PC-9 (cell line): ENCODE results near the gene NPY. TPM values are rescaled to one million over a fixed set of nuclear protein-coding genes. Genes with fewer than 3 reads are reported as not detected.

Experiments
- BruUV-seq: library from RNA; stranded (reverse); fragments of 400-500 nt; replicated peaks from 2 replicates; lab custom pipeline; 2021; lab: Mats Ljungman, UMichigan
- CTCF ChIA-PET: fragments of 300-600 bp; sonication (Branson Sonifier 250); formaldehyde crosslinking; loops from one replicate; lab custom pipeline; 2022; ENCODE audit warnings: antibody characterized with exemption; lab: Charles Lee
- POLR2A ChIA-PET: fragments of 300-600 bp; sonication (Branson Sonifier 250); formaldehyde crosslinking; loops from one replicate; lab custom pipeline; 2022; ENCODE audit warnings: antibody characterized with exemption; ENCODE audit not compliant: unreplicated experiment; lab: Charles Lee
- DNase-seq, 2 experiments: peaks; one replicate each; pipeline versions ENCODE4 v3.0.0 to v3.0.0-alpha.2; 2015 to 2022; ENCODE audit warnings: mixed read lengths in 1 of 2
- H2AFZ ChIP-seq: fragments of 200-600 bp; sonication (generic); 2 replicates; pipeline ENCODE4 v1.8.1; 2017; ENCODE audit warnings: antibody characterized with exemption
- H3F3A ChIP-seq: fragments of 200-600 bp; sonication (generic); 2 replicates; pipeline ENCODE4 v1.8.1; 2017; ENCODE audit warnings: antibody characterized with exemption, mild to moderate bottlenecking, low read depth; ENCODE audit not compliant: insufficient read depth
- H3K27ac ChIP-seq: fragments of 200-600 bp; sonication (generic); 2 replicates; pipeline ENCODE4 v1.6.1; 2016; ENCODE audit warnings: mixed run types
- H3K27me3 ChIP-seq: fragments of 200-600 bp; sonication (generic); 2 replicates; pipeline ENCODE4 v1.6.1; 2016; ENCODE audit warnings: low read depth, mixed run types; ENCODE audit not compliant: insufficient read depth
- H3K36me3 ChIP-seq: fragments of 200-600 bp; sonication (generic); 2 replicates; pipeline ENCODE4 v1.6.1; 2016; ENCODE audit warnings: low read depth, mixed run types
- H3K4me1 ChIP-seq: fragments of 200-600 bp; sonication (generic); replicated peaks from 2 replicates; pipeline ENCODE4 v1.6.1; 2016; ENCODE audit warnings: mixed run types; ENCODE audit not compliant: insufficient read depth
- H3K4me2 ChIP-seq: fragments of 200-600 bp; sonication (generic); 2 replicates; pipeline ENCODE4 v1.6.1; 2017; ENCODE audit warnings: mixed run types
- H3K4me3 ChIP-seq: fragments of 200-600 bp; sonication (generic); 2 replicates; pipeline ENCODE4 v1.6.1; 2016; ENCODE audit warnings: mixed run types
- H3K79me2 ChIP-seq: fragments of 200-600 bp; sonication (generic); 2 replicates; pipeline ENCODE4 v1.6.1; 2017; ENCODE audit warnings: low read depth, mixed run types
- H3K9me2 ChIP-seq: fragments of 200-600 bp; sonication (generic); 2 replicates; pipeline ENCODE4 v1.8.1; 2017; ENCODE audit warnings: mild to moderate bottlenecking; ENCODE audit not compliant: insufficient read depth
- H3K9me3 ChIP-seq: fragments of 200-600 bp; sonication (generic); 2 replicates; pipeline ENCODE4 v1.8.1; 2016; ENCODE audit warnings: low read depth; ENCODE audit not compliant: insufficient read depth
- H4K20me1 ChIP-seq: fragments of 200-600 bp; sonication (generic); 2 replicates; pipeline ENCODE4 v1.8.1; 2017; ENCODE audit not compliant: insufficient read depth
- CTCF ChIP-seq: fragments of 200-600 bp; sonication (generic); conservative IDR thresholded peaks from 2 replicates; pipeline ENCODE4 v1.6.1; 2017; ENCODE audit warnings: mixed run types, antibody characterized with exemption, mild to moderate bottlenecking, moderate library complexity
- EZH2 ChIP-seq: fragments of 200-600 bp; sonication (generic); IDR thresholded peaks from 2 replicates; pipeline ENCODE4 v1.8.0; 2017; ENCODE audit warnings: antibody characterized with exemption, low read depth
- intact Hi-C: fragments of 100-400 bp; cut with micrococcal nuclease; formaldehyde crosslinking; loops from one replicate; pipeline ENCODE4 v1.10.0; 2022; ENCODE audit not compliant: unreplicated experiment
- total RNA-seq: library from RNA; stranded (reverse); gene quantifications from 2 replicates; pipeline ENCODE4 v1.2.3, GENCODE V29; 2021

The NPY gene
- total RNA-seq, 1 experiment from 2014 or later, result not detected

GRCh38 chr7:24244554-24244953 is 39.4 kb upstream of the NPY start:
- Histone ChIP-seq H4K20me1 (no peaks in the 10 kb centered on the region), H3K9me3 (no peaks in the 10 kb centered on the region), H3K27ac (no peak overlapping the region), H3K4me3 (no peak overlapping the region), H3K4me1 (no peaks in the 10 kb centered on the region), H3K4me2 (no peak overlapping the region), H3F3A (no peaks in the 10 kb centered on the region), H3K79me2 (no peaks in the 10 kb centered on the region), H3K9me2 (no peaks in the 10 kb centered on the region), H3K36me3 (no peaks in the 10 kb centered on the region), H2AFZ (no peak overlapping the region), H3K27me3 (no peaks in the 10 kb centered on the region)
- TF ChIP-seq CTCF, result no peak
- no peak for TF ChIP-seq EZH2
- no TSS peak for BruUV-seq
- no peak for DNase-seq
- CTCF ChIA-PET, result no interaction called here
- POLR2A ChIA-PET, result no interaction called here
- intact Hi-C loops, result no loop called here

- POLR2A ChIA-PET, result no interaction called here
- Histone ChIP-seq H3K27me3 (no peaks in the 10 kb centered on the region), H3K4me1 (no peaks in the 10 kb centered on the region), H3K9me3 (0 out of 2 replicates have a peak, but pooled peaks cover 4% of the 10 kb centered on the region), H3K4me3 (no peak overlapping the region), H3K79me2 (no peaks in the 10 kb centered on the region), H4K20me1 (no peaks in the 10 kb centered on the region), H3K27ac (no peak overlapping the region), H3F3A (no peaks in the 10 kb centered on the region), H2AFZ (no peak overlapping the region), H3K4me2 (no peak overlapping the region), H3K36me3 (no peaks in the 10 kb centered on the region), H3K9me2 (no peaks in the 10 kb centered on the region)
- no peak for DNase-seq
- BruUV-seq, result no TSS peak
- TF ChIP-seq CTCF (no peak), EZH2 (no peak)
- intact Hi-C loops, result no loop called here
- CTCF ChIA-PET, result no interaction called here
Measured at GRCh38 chr7:24245362-24245761, 38.6 kb upstream of the NPY start.

GRCh38 chr7:24249266-24249665 is 34.7 kb upstream of the NPY start:
- Histone ChIP-seq H4K20me1 (no peaks in the 10 kb centered on the region), H3K9me2 (no peaks in the 10 kb centered on the region), H2AFZ (no peak overlapping the region), H3K27me3 (no peaks in the 10 kb centered on the region), H3K36me3 (no peaks in the 10 kb centered on the region), H3F3A (no peaks in the 10 kb centered on the region), H3K4me3 (no peak overlapping the region), H3K4me2 (no peak overlapping the region), H3K4me1 (no peaks in the 10 kb centered on the region), H3K79me2 (no peaks in the 10 kb centered on the region), H3K9me3 (0 out of 2 replicates have a peak, but pooled peaks cover 4% of the 10 kb centered on the region), H3K27ac (no peak overlapping the region)
- POLR2A ChIA-PET, result interaction anchor here (0.6 kb wide), 1 partner anchor 1457 kb away, joined by 17 read pairs; no protein-coding TSS in a partner anchor
- no peak for TF ChIP-seq CTCF
- no peak for TF ChIP-seq EZH2
- no peak for DNase-seq
- intact Hi-C loops, result no loop called here
- CTCF ChIA-PET, result no interaction called here
- no TSS peak for BruUV-seq
